ENCODE data around the gene AMOTL1. TPM values are rescaled to one million over a fixed set of nuclear protein-coding genes. Genes with fewer than 3 reads are reported as not detected.

Gene AMOTL1
- total and polyA plus RNA-seq, 12 donors, result 3.0 to 26.7 (median 19.5) TPM

GRCh38 chr11:94722735-94723134 is 45.4 kb upstream of the AMOTL1 start:
- intact Hi-C loops (cut with DNase I), result no loop called here
- Histone ChIP-seq H3K27me3 (no peaks in the 10 kb centered on the region), H3K4me1 (replicated peaks in 1 of 2) (no peaks in the 10 kb centered on the region), H3K9me3 (replicated peaks in 1 of 3) (no peaks in the 10 kb centered on the region), H3K36me3 (replicated peaks in 1 of 2) (no peaks in the 10 kb centered on the region), H3K27ac (no peak overlapping the region), H3K4me3 (no peak overlapping the region)
- 34 to 55% (median 44%) methylated on average over 1 of the region's 1 CpG for WGBS, 4 donors
- DNase-seq, result no peak
- TF ChIP-seq CTCF (IDR thresholded peaks at IDR 0.05) (no peak), POLR2A (IDR thresholded peaks at IDR 0.05) (no peak)

- intact Hi-C loops (cut with DNase I), result no loop called here
- TF ChIP-seq POLR2A (IDR thresholded peaks at IDR 0.05), result no peak
- no peak for TF ChIP-seq CTCF (IDR thresholded peaks at IDR 0.05)
- Histone ChIP-seq H3K4me3 (no peak overlapping the region), H3K27me3 (no peaks in the 10 kb centered on the region), H3K36me3 (replicated peaks in 1 of 2) (no peaks in the 10 kb centered on the region), H3K9me3 (replicated peaks in 1 of 3) (no peaks in the 10 kb centered on the region), H3K27ac (no peak overlapping the region), H3K4me1 (replicated peaks in 1 of 2) (no peaks in the 10 kb centered on the region)
- WGBS, 4 donors, result 75 to 84% (median 82%) methylated on average over 2 of the region's 2 CpGs
- no peak for DNase-seq
Observed at GRCh38 chr11:94725097-94725496, 43.1 kb upstream of the AMOTL1 start.

GRCh38 chr11:94727819-94728218 is 40.3 kb upstream of the AMOTL1 start:
- Histone ChIP-seq H3K9me3 (replicated peaks in 1 of 3) (no peaks in the 10 kb centered on the region), H3K27me3 (no peaks in the 10 kb centered on the region), H3K27ac (no peak overlapping the region), H3K36me3 (replicated peaks in 1 of 2) (no peaks in the 10 kb centered on the region), H3K4me1 (replicated peaks in 1 of 2) (peaks cover 7 to 20% of the 10 kb centered on the region in 2 donors), H3K4me3 (no peak overlapping the region)
- intact Hi-C loops (cut with DNase I), result no loop called here
- no peak for DNase-seq
- WGBS, 4 donors, result 81 to 93% (median 91%) methylated on average over 2 of the region's 2 CpGs
- TF ChIP-seq POLR2A (IDR thresholded peaks at IDR 0.05) (no peak), CTCF (IDR thresholded peaks at IDR 0.05) (no peak)

- WGBS, 4 donors, result 78 to 91% (median 81%) methylated on average over 1 of the region's 1 CpG
- no peak for TF ChIP-seq CTCF (IDR thresholded peaks at IDR 0.05)
- no peak for TF ChIP-seq POLR2A (IDR thresholded peaks at IDR 0.05)
- DNase-seq, result no peak
- no peaks in the 10 kb centered on the region for H3K36me3 ChIP-seq (replicated peaks in 1 of 2)
- H3K4me3 ChIP-seq, result no peak overlapping the region
- H3K27ac ChIP-seq, result no peak overlapping the region
- peaks cover 7 to 21% of the 10 kb centered on the region in 2 donors for H3K4me1 ChIP-seq (replicated peaks in 1 of 2)
- intact Hi-C loops (cut with DNase I), result no loop called here
- no peaks in the 10 kb centered on the region for H3K27me3 ChIP-seq
- no peaks in the 10 kb centered on the region for H3K9me3 ChIP-seq (replicated peaks in 1 of 3)
Observed at GRCh38 chr11:94728541-94728940, 39.6 kb upstream of the AMOTL1 start.

All from adrenal gland (tissue), 12 donors.